ENCODE measurements around the gene ATP1A1.

ATP1A1 gene

DNA sequence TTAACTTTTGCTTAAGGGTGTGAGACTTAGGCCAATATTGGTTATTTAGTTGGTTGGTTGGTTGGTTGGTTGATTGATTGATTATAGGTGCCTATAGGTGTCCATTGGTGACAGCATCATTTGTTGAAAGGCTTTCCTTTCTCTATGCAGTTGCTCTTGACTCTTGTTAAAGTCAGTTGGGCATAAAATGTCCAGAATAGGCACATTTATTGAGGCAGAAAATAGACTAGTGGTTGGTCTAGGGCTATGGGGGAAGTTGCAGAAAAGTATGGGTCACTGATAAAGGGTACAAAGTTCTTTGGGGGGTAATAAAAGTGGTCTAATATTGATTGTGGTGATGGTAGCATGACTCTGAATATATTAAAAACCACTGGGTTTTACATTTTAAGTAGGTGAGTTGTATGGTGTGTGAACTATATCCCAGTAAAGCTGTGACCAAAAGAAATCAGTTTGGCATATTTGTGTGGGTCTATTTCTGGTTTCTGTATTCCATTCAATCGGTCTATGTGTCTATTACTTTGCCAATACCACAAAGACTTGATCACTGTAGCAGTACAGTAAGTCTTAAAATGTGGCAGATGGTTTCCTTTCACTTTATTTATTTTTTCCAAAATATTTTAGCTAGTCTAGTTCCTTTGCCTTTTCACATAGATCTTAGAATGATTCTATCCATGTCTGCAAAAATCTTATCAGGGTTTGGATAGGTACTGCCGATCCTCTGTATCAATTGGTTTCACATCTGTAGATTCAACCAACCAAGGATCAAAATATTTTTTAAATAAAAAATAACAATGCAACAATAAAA is 63.0 kb downstream of the ATP1A1 start:
- TF ChIP-seq CTCF (IDR thresholded peaks at IDR 0.05; ENCODE audit: low read length) (no peak), EZH2 (IDR thresholded peaks at IDR 0.05; ENCODE audit: borderline replicate concordance, low read length) (no peak)
- H3K9ac ChIP-seq (ENCODE audit: low read length): no peak overlapping the region

GRCh38 chr1:116436611-116436970 is 63.5 kb downstream of the ATP1A1 start:
- no peak for TF ChIP-seq CTCF (IDR thresholded peaks at IDR 0.05; ENCODE audit: low read length)
- no peak for TF ChIP-seq EZH2 (IDR thresholded peaks at IDR 0.05; ENCODE audit: borderline replicate concordance, low read length)
- Histone ChIP-seq H3K36me3 (ENCODE audit: insufficient read depth, low read length) (no peaks in the 10 kb centered on the region), H3K4me2 (ENCODE audit: low read length) (no peak overlapping the region), H2AFZ (ENCODE audit: low read length) (no peak overlapping the region), H3K9me3 (ENCODE audit: low read length) (no peaks in the 10 kb centered on the region), H3K4me3 (ENCODE audit: low read depth, low read length, poor library complexity, severe bottlenecking) (no peak overlapping the region), H3K4me1 (ENCODE audit: insufficient read depth, low read length, severe bottlenecking) (no peaks in the 10 kb centered on the region), H3K9me2 (ENCODE audit: low read depth, low read length) (no peaks in the 10 kb centered on the region), H3K27me3 (ENCODE audit: insufficient read depth, low read length) (no peaks in the 10 kb centered on the region), H3K27ac (ENCODE audit: low read depth, low read length, poor library complexity, severe bottlenecking) (no peak overlapping the region), H3F3A (ENCODE audit: insufficient read depth, low read length) (peaks cover 4% of the 10 kb centered on the region; the same call in 1 of the 2 replicates), H3K79me2 (ENCODE audit: insufficient read depth, low read length) (no peaks in the 10 kb centered on the region), H3K9ac (ENCODE audit: low read length) (no peak overlapping the region), H4K20me1 (ENCODE audit: insufficient read depth, low read length) (no peaks in the 10 kb centered on the region)

More for the DNA sequence above, 63.0 kb downstream of the ATP1A1 start:
- H3K9me2 ChIP-seq (ENCODE audit: low read depth, low read length): no peaks in the 10 kb centered on the region
- H3F3A ChIP-seq (ENCODE audit: insufficient read depth, low read length): peaks cover 4% of the 10 kb centered on the region; the same call in 1 of the 2 replicates
- no peaks in the 10 kb centered on the region for H4K20me1 ChIP-seq (ENCODE audit: insufficient read depth, low read length)
- no peaks in the 10 kb centered on the region for H3K27me3 ChIP-seq (ENCODE audit: insufficient read depth, low read length)
- no peak overlapping the region for H3K27ac ChIP-seq (ENCODE audit: low read depth, low read length, poor library complexity, severe bottlenecking)
- no peak overlapping the region for H3K4me2 ChIP-seq (ENCODE audit: low read length)
- H3K4me1 ChIP-seq (ENCODE audit: insufficient read depth, low read length, severe bottlenecking): no peaks in the 10 kb centered on the region
- no peaks in the 10 kb centered on the region for H3K79me2 ChIP-seq (ENCODE audit: insufficient read depth, low read length)
- H3K36me3 ChIP-seq (ENCODE audit: insufficient read depth, low read length): no peaks in the 10 kb centered on the region
- no peak overlapping the region for H2AFZ ChIP-seq (ENCODE audit: low read length)
- H3K9me3 ChIP-seq (ENCODE audit: low read length): no peaks in the 10 kb centered on the region
- no peak overlapping the region for H3K4me3 ChIP-seq (ENCODE audit: low read depth, low read length, poor library complexity, severe bottlenecking)

DNA sequence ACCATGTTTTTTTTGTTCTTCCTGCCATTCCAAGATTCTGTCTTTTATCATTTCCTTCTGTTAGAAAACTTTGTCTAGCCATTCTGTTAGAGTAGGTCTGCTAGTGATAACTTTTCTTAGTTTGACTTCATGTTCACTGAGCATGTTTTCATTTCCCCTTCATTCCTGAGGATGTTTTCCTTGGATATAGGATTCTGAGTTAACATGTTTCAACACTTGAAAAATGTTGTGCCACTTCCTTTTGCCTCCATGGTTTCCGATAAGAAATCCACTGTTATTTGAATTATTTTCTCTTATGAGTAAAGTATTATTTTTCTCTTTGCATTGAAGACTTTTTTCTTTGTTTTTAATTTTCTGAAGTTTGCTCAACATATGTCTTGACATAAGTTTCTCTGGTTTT is 66.7 kb downstream of the ATP1A1 start:
- Histone ChIP-seq H3K27ac (ENCODE audit: low read depth, low read length, poor library complexity, severe bottlenecking) (no peak overlapping the region), H3K4me1 (ENCODE audit: insufficient read depth, low read length, severe bottlenecking) (no peaks in the 10 kb centered on the region), H3K27me3 (ENCODE audit: insufficient read depth, low read length) (no peaks in the 10 kb centered on the region), H3K4me3 (ENCODE audit: low read depth, low read length, poor library complexity, severe bottlenecking) (no peak overlapping the region), H3K4me2 (ENCODE audit: low read length) (no peak overlapping the region), H3K79me2 (ENCODE audit: insufficient read depth, low read length) (no peaks in the 10 kb centered on the region), H3K9me3 (ENCODE audit: low read length) (no peaks in the 10 kb centered on the region), H3K36me3 (ENCODE audit: insufficient read depth, low read length) (no peaks in the 10 kb centered on the region), H3K9ac (ENCODE audit: low read length) (no peak overlapping the region), H2AFZ (ENCODE audit: low read length) (no peak overlapping the region), H4K20me1 (ENCODE audit: insufficient read depth, low read length) (no peaks in the 10 kb centered on the region), H3F3A (ENCODE audit: insufficient read depth, low read length) (peaks cover 4% of the 10 kb centered on the region; the same call in 1 of the 2 replicates), H3K9me2 (ENCODE audit: low read depth, low read length) (no peaks in the 10 kb centered on the region)
- no peak for TF ChIP-seq EZH2 (IDR thresholded peaks at IDR 0.05; ENCODE audit: borderline replicate concordance, low read length)
- TF ChIP-seq CTCF (IDR thresholded peaks at IDR 0.05; ENCODE audit: low read length): no peak
